WTC11 (cell line): ENCODE data around the gene FAM3B. TPM values are rescaled to one million over a fixed set of nuclear protein-coding genes. Genes with fewer than 3 reads are reported as not detected.
A peak's percentile ranks its signal among the peaks of the same experiment; 100 is the strongest.

ENCODE experiments used
- ATAC-seq: fragments of 200-7000 bp; cut with Tn5 transposase; 2 replicates; pipeline ENCODE4 v1.10.0; 2021; ENCODE audit warnings: mild to moderate bottlenecking, moderate library complexity
- CTCF ChIA-PET: fragments of 300-600 bp; sonication (Branson Sonifier 250); formaldehyde crosslinking; loops from one replicate; lab custom pipeline; 2021; ENCODE audit warnings: antibody characterized with exemption; lab: Charles Lee
- POLR2A ChIA-PET: fragments of 350-600 bp; sonication (Branson Sonifier 250); formaldehyde crosslinking; loops from one replicate; lab custom pipeline; 2021; ENCODE audit warnings: antibody characterized with exemption; lab: Charles Lee
- DNase-seq: peaks from one replicate; pipeline ENCODE4 v3.0.0; 2021; ENCODE audit warnings: low spot score
- H3K27ac Mint-ChIP-seq: 2 replicates; pipeline ENCODE4 v1.8.0; 2021; ENCODE audit warnings: mixed read lengths
- H3K27me3 Mint-ChIP-seq: 2 replicates; pipeline ENCODE4 v1.8.0; 2021; ENCODE audit warnings: low read depth, mild to moderate bottlenecking, moderate library complexity, mixed read lengths
- H3K36me3 Mint-ChIP-seq: 2 replicates; pipeline ENCODE4 v1.8.0; 2021; ENCODE audit warnings: mixed read lengths
- H3K4me1 Mint-ChIP-seq: 2 replicates; pipeline ENCODE4 v1.8.0; 2022; ENCODE audit warnings: mixed read lengths
- H3K4me3 Mint-ChIP-seq: 2 replicates; pipeline ENCODE4 v1.8.0; 2021; ENCODE audit warnings: mild to moderate bottlenecking, moderate library complexity, mixed read lengths
- H3K9me3 Mint-ChIP-seq: 2 replicates; pipeline ENCODE4 v1.8.0; 2021; ENCODE audit warnings: mixed read lengths
- ATF1 ChIP-seq: sonication (generic); formaldehyde crosslinking; IDR thresholded peaks from 2 replicates; pipeline ENCODE4 v1.8.1; 2023; ENCODE audit warnings: mild to moderate bottlenecking, moderate library complexity, missing genetic modification reagents
- CTCF ChIP-seq: fragments of 200-600 bp; IDR thresholded peaks from 2 replicates; pipeline ENCODE4 v1.8.0; 2022; ENCODE audit warnings: antibody characterized with exemption
- EMX1 ChIP-seq: fragments of 250-450 bp; sonication (Bioruptor Pico); IDR thresholded peaks from 2 replicates; pipeline ENCODE4 v1.8.0; 2021; ENCODE audit warnings: mild to moderate bottlenecking
- ESRRA ChIP-seq: sonication (generic); formaldehyde crosslinking; IDR thresholded peaks from 2 replicates; pipeline ENCODE4 v1.8.1; 2022; ENCODE audit warnings: mild to moderate bottlenecking, missing genetic modification reagents, borderline replicate concordance
- ETV6 ChIP-seq: sonication (generic); formaldehyde crosslinking; IDR thresholded peaks from 2 replicates; pipeline ENCODE4 v1.8.1; 2022; ENCODE audit warnings: mild to moderate bottlenecking, missing genetic modification reagents
- IRF2 ChIP-seq: sonication (generic); formaldehyde crosslinking; IDR thresholded peaks from 2 replicates; pipeline ENCODE4 v1.8.0; 2022; ENCODE audit warnings: low read depth, missing genetic modification reagents, borderline replicate concordance
- JUN ChIP-seq: sonication (generic); formaldehyde crosslinking; IDR thresholded peaks from 2 replicates; pipeline ENCODE4 v1.8.0; 2023; ENCODE audit warnings: mild to moderate bottlenecking, missing genetic modification reagents
- TEAD4 ChIP-seq: sonication (generic); formaldehyde crosslinking; IDR thresholded peaks from 2 replicates; pipeline ENCODE4 v1.8.0; 2022; ENCODE audit warnings: mild to moderate bottlenecking, missing genetic modification reagents
- USF1 ChIP-seq: sonication (generic); formaldehyde crosslinking; IDR thresholded peaks from 2 replicates; pipeline ENCODE4 v1.8.0; 2022; ENCODE audit warnings: mild to moderate bottlenecking, missing genetic modification reagents
- ZNF416 ChIP-seq: fragments of 250-450 bp; sonication (Bioruptor Pico); IDR thresholded peaks from 2 replicates; pipeline ENCODE4 v1.9.0; 2021; ENCODE audit warnings: mild to moderate bottlenecking, inconsistent platforms
- ZNF425 ChIP-seq: fragments of 250-450 bp; sonication (Bioruptor Pico); conservative IDR thresholded peaks from 2 replicates; pipeline ENCODE4 v1.9.0; 2021; ENCODE audit warnings: mild to moderate bottlenecking
- ZNF512 ChIP-seq: sonication (generic); formaldehyde crosslinking; IDR thresholded peaks from 2 replicates; pipeline ENCODE4 v1.8.1; 2022; ENCODE audit warnings: missing genetic modification reagents, borderline replicate concordance
- ZNF532 ChIP-seq: fragments of 250-450 bp; sonication (Bioruptor Pico); IDR thresholded peaks from 2 replicates; pipeline ENCODE4 v1.9.0; 2021; ENCODE audit warnings: mild to moderate bottlenecking, borderline replicate concordance
- total RNA-seq: library from RNA; stranded (reverse); gene quantifications from 3 replicates; pipeline ENCODE4 v1.2.3, GENCODE V29; 2021

The FAM3B gene
- total RNA-seq, 1 experiment from 2014 or later: 1.4 TPM

GRCh38 chr21:41317458-41317857 is 857 bp downstream of the FAM3B start (continued):
- TF ChIP-seq ZNF425 (CRISPR knock-in tag) (no peak), TEAD4 (CRISPR knock-in tag) (no peak), ATF1 (no peak)
- TF ChIP-seq, all 79 proteins: peak for 0

GRCh38 chr21:41318218-41318617 is 1.6 kb downstream of the FAM3B start:
- POLR2A ChIA-PET: no interaction called here
- Mint-ChIP-seq H3K9me3 (no peaks in the 10 kb centered on the region), H3K36me3 (no peaks in the 10 kb centered on the region)
- TF ChIP-seq JUN (CRISPR knock-in tag) (no peak), EMX1 (CRISPR knock-in tag) (no peak), ZNF416 (no peak), ZNF512 (CRISPR knock-in tag) (no peak), IRF2 (CRISPR knock-in tag) (no peak), ESRRA (CRISPR knock-in tag) (no peak), CTCF (no peak), ETV6 (CRISPR knock-in tag) (no peak), USF1 (CRISPR knock-in tag) (no peak), ZNF532 (CRISPR knock-in tag) (no peak)
- TF ChIP-seq, all 79 proteins: peak for 0
- CTCF ChIA-PET: interaction anchor here (2.8 to 3.9 kb wide), 2 partner anchors 35 to 51 kb away, joined by 10 to 23 read pairs; no protein-coding TSS in a partner anchor
- peaks cover 24% of the 10 kb centered on the region for H3K27me3 Mint-ChIP-seq
- ATAC-seq: no peak
- no peak overlapping the region for H3K27ac Mint-ChIP-seq
- DNase-seq: no peak
- H3K4me1 Mint-ChIP-seq: peaks cover 22% of the 10 kb centered on the region
- peak overlapping the region; percentile 78; the same call in 1 of the 2 replicates for H3K4me3 Mint-ChIP-seq

- POLR2A ChIA-PET: no interaction called here
- no peak overlapping the region for H3K27ac Mint-ChIP-seq
- CTCF ChIA-PET: interaction anchor here (0.9 to 3.9 kb wide), 3 partner anchors 36 to 149 kb away, joined by 4 to 23 read pairs (median 10); no protein-coding TSS in a partner anchor
Observed at GRCh38 chr21:41319273-41319672, 2.7 kb downstream of the FAM3B start.

More at GRCh38 chr21:41319273-41319672, 2.7 kb downstream of the FAM3B start:
- Mint-ChIP-seq H3K4me3 (no peak overlapping the region), H3K9me3 (no peaks in the 10 kb centered on the region), H3K36me3 (no peaks in the 10 kb centered on the region), H3K4me1 (peaks cover 24% of the 10 kb centered on the region), H3K27me3 (peaks cover 27% of the 10 kb centered on the region)
- TF ChIP-seq ETV6 (CRISPR knock-in tag): no peak
- no peak for TF ChIP-seq ZNF416
- ATAC-seq (no peak), DNase-seq (no peak)
